ENCODE measurements around the gene PGM2L1.

Gene PGM2L1

GRCh38 chr11:74288161-74288560 lies 110.1 kb downstream of the PGM2L1 start:
- DNase-seq = no peak

GRCh38 chr11:74284466-74284865 lies 113.8 kb downstream of the PGM2L1 start:
- no peak for DNase-seq

- DNase-seq = no peak
These were observed 114.6 kb downstream of the PGM2L1 start for GRCh38 chr11:74283580-74284180.

- no peak for DNase-seq
These were observed 115.3 kb downstream of the PGM2L1 start for GRCh38 chr11:74282914-74283371.

GRCh38 chr11:74282421-74282820 lies 115.8 kb downstream of the PGM2L1 start:
- DNase-seq = no peak

GRCh38 chr11:74280494-74280893 lies 117.7 kb downstream of the PGM2L1 start:
- DNase-seq = no peak

Data from NCI-H1092 (cell line).